H1 (cell line): ENCODE measurements around the gene BTBD1.

Experiments
- BCL11A ChIP-seq, 2 experiments: IDR thresholded peaks; one replicate each; pipeline ENCODE4 v1.6.1; 2011; ENCODE audit warnings: low read depth in 2 of 2, low read length in 2 of 2, mild to moderate bottlenecking in 2 of 2
- CTCF ChIP-seq, 3 experiments: IDR thresholded peaks; 1 replicate in 2 of 3; 2 replicates in 1 of 3; pipeline versions ENCODE4 v1.5.1 to v1.6.1; 2011; ENCODE audit warnings: low read length in 3 of 3, mild to moderate bottlenecking in 3 of 3, inconsistent platforms in 2 of 3, low read depth in 1 of 3, moderate library complexity in 1 of 3; ENCODE audit not compliant: insufficient read depth in 1 of 3; ENCODE audit errors: control extremely low read depth in 1 of 3
- EGR1 ChIP-seq: IDR thresholded peaks from 2 replicates; pipeline ENCODE4 v1.6.1; 2011; ENCODE audit warnings: low read depth, low read length, borderline replicate concordance
- FOSL1 ChIP-seq: IDR thresholded peaks from 2 replicates; pipeline ENCODE4 v1.6.1; 2011; ENCODE audit warnings: mild to moderate bottlenecking, low read depth, low read length, moderate library complexity; ENCODE audit not compliant: insufficient read depth
- POLR2A ChIP-seq, 2 experiments: IDR thresholded peaks; 1 replicate in 1 of 2; 2 replicates in 1 of 2; pipeline ENCODE4 v1.6.1; 2011; ENCODE audit warnings: low read depth in 2 of 2, low read length in 2 of 2, mild to moderate bottlenecking in 2 of 2; ENCODE audit errors: control extremely low read depth in 1 of 2
- POLR2AphosphoS5 ChIP-seq: IDR thresholded peaks from 2 replicates; pipeline ENCODE4 v1.6.1; 2011; ENCODE audit warnings: low read depth, low read length
- RFX5 ChIP-seq: IDR thresholded peaks from 2 replicates; pipeline ENCODE4 v1.6.1; 2011; ENCODE audit warnings: low read depth, low read length, improper control_type of control experiment, borderline replicate concordance
- TAF1 ChIP-seq: IDR thresholded peaks from 2 replicates; pipeline ENCODE4 v1.6.1; 2011; ENCODE audit warnings: mild to moderate bottlenecking, low read depth, low read length

- no peak for TF ChIP-seq BCL11A (IDR thresholded peaks at IDR 0.05; ENCODE audit: low read depth in 2 of 2, low read length in 2 of 2)
- no peak for TF ChIP-seq TAF1
- TF ChIP-seq POLR2A (IDR thresholded peaks at IDR 0.05; ENCODE audit: control extremely low read depth in 1 of 2, low read depth in 2 of 2, low read length in 2 of 2): no peak
- no peak for TF ChIP-seq FOSL1
- no peak for TF ChIP-seq EGR1
- no peak for TF ChIP-seq CTCF (IDR thresholded peaks at IDR 0.05; ENCODE audit: control extremely low read depth in 1 of 3, insufficient read depth in 1 of 3, low read depth in 1 of 3, low read length in 3 of 3)
- no peak for TF ChIP-seq RFX5
- TF ChIP-seq POLR2AphosphoS5: no peak
Observed at GRCh38 chr15:82995076-82995475, 72.0 kb downstream of the BTBD1 start.
